ENCODE results near the gene CLSTN2.

CLSTN2 gene

GRCh38 chr3:139930211-139930610, 4.8 kb upstream of the CLSTN2 start:
- H3K4me3 ChIP-seq (ENCODE audit: low read depth, low read length) = no peak overlapping the region
- POLR2A ChIA-PET = no interaction called here
- CTCF ChIA-PET = no interaction called here
- no peak for TF ChIP-seq CTCF (IDR thresholded peaks at IDR 0.05; ENCODE audit: insufficient read depth, low read length, missing control alignments)
- DNase-seq (ENCODE audit: low read depth, low spot score) = no peak

- TF ChIP-seq CTCF (IDR thresholded peaks at IDR 0.05; ENCODE audit: insufficient read depth, low read length, missing control alignments) = no peak
- POLR2A ChIA-PET = no interaction called here
- CTCF ChIA-PET = no interaction called here
Observed at GRCh38 chr3:139933766-139934165, 1.2 kb upstream of the CLSTN2 start.

GRCh38 chr3:139934613-139935015, 371 bp upstream of the CLSTN2 start:
- no peak for DNase-seq (ENCODE audit: low read depth, low spot score)
- no peak overlapping the region for H3K4me3 ChIP-seq (ENCODE audit: low read depth, low read length)
- peak; percentile 18 for TF ChIP-seq CTCF (IDR thresholded peaks at IDR 0.05; ENCODE audit: insufficient read depth, low read length, missing control alignments)
- ChIA-PET CTCF (interaction anchor here (1.2 kb wide), 1 partner anchor 219 kb away, joined by 3 read pairs; no protein-coding TSS in a partner anchor), POLR2A (no interaction called here)

More at GRCh38 chr3:139933766-139934165, 1.2 kb upstream of the CLSTN2 start:
- no peak for DNase-seq (ENCODE audit: low read depth, low spot score)
- H3K4me3 ChIP-seq (ENCODE audit: low read depth, low read length) = no peak overlapping the region

GRCh38 chr3:139935866-139936817, 1.2 kb downstream of the CLSTN2 start:
- no peak overlapping the region for H3K4me3 ChIP-seq (ENCODE audit: low read depth, low read length)
- POLR2A ChIA-PET = no interaction called here

GRCh38 chr3:139937674-139938279, 2.8 kb downstream of the CLSTN2 start:
- H3K4me3 ChIP-seq (ENCODE audit: low read depth, low read length) = no peak overlapping the region
- TF ChIP-seq CTCF (IDR thresholded peaks at IDR 0.05; ENCODE audit: insufficient read depth, low read length, missing control alignments) = peak; percentile 62
- POLR2A ChIA-PET = no interaction called here
- DNase-seq (ENCODE audit: low read depth, low spot score) = no peak
- CTCF ChIA-PET = interaction anchor here (0.6 to 2.6 kb wide), 13 partner anchors 8 to 957 kb away, joined by 3 to 11 read pairs (median 3); no protein-coding TSS in a partner anchor

More at GRCh38 chr3:139935866-139936817, 1.2 kb downstream of the CLSTN2 start:
- no peak for TF ChIP-seq CTCF (IDR thresholded peaks at IDR 0.05; ENCODE audit: insufficient read depth, low read length, missing control alignments)
- no peak for DNase-seq (ENCODE audit: low read depth, low spot score)
- CTCF ChIA-PET = interaction anchor here (0.8 to 2.6 kb wide), 6 partner anchors 9 to 928 kb away, joined by 3 to 11 read pairs (median 4); no protein-coding TSS in a partner anchor

- no peak overlapping the region for H3K4me3 ChIP-seq (ENCODE audit: low read depth, low read length)
- no peak for TF ChIP-seq CTCF (IDR thresholded peaks at IDR 0.05; ENCODE audit: insufficient read depth, low read length, missing control alignments)
- ChIA-PET CTCF (no interaction called here), POLR2A (no interaction called here)
- no peak for DNase-seq (ENCODE audit: low read depth, low spot score)
Observed at GRCh38 chr3:139939681-139940190, 4.8 kb downstream of the CLSTN2 start.

Measured in AG04449 (cell line).